ENCODE results near the gene TTBK1. TPM values are rescaled to one million over a fixed set of nuclear protein-coding genes. Genes with fewer than 3 reads are reported as not detected.

Gene TTBK1
- total and polyA plus RNA-seq, 7 donors: under 0.01 to 0.55 (median 0.25) TPM; not detected in 1

DNA sequence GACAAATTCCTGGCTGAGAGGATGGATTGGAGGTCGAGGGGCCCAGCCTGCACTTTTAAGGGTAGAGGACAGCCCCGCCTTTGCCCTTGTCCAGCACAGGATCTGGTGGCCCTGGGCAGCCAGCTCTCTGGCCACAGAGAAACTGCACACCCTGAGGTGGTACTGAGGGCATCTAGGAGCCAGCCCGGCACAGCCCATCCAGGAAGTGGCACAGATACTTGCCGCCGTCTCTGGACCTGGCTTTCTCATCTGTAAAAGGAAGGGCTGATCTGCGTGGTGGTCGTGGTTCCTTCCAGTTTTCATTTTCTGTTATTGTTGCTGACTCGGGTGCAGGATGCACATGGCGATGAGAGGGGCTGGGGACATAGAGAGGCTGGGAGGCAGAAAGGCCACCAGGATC, 38.8 kb downstream of the TTBK1 start:
- Histone ChIP-seq H3K27me3 (peaks cover 7 to 36% (median 19%) of the 10 kb centered on the region in 3 donors), H3K9me3 (no peaks in the 10 kb centered on the region), H3K4me1 (peaks cover 0 to 29% (median 13%) of the 10 kb centered on the region in 4 donors), H3K4me3 (no peak overlapping the region), H3K27ac (no peak overlapping the region), H3K36me3 (no peaks in the 10 kb centered on the region)
- 64 to 75% methylated on average over 9 of the region's 9 CpGs for WGBS, 2 donors
- intact Hi-C loops (cut with DNase I): no loop called here
- TF ChIP-seq EP300 (IDR thresholded peaks at IDR 0.05) (no peak), POLR2AphosphoS5 (IDR thresholded peaks at IDR 0.05) (no peak), POLR2A (IDR thresholded peaks at IDR 0.05) (no peak)
- TF ChIP-seq, protein P1, sequence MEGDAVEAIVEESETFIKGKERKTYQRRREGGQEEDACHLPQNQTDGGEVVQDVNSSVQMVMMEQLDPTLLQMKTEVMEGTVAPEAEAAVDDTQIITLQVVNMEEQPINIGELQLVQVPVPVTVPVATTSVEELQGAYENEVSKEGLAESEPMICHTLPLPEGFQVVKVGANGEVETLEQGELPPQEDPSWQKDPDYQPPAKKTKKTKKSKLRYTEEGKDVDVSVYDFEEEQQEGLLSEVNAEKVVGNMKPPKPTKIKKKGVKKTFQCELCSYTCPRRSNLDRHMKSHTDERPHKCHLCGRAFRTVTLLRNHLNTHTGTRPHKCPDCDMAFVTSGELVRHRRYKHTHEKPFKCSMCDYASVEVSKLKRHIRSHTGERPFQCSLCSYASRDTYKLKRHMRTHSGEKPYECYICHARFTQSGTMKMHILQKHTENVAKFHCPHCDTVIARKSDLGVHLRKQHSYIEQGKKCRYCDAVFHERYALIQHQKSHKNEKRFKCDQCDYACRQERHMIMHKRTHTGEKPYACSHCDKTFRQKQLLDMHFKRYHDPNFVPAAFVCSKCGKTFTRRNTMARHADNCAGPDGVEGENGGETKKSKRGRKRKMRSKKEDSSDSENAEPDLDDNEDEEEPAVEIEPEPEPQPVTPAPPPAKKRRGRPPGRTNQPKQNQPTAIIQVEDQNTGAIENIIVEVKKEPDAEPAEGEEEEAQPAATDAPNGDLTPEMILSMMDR (IDR thresholded peaks at IDR 0.05): no peak
- no peak for DNase-seq

DNA sequence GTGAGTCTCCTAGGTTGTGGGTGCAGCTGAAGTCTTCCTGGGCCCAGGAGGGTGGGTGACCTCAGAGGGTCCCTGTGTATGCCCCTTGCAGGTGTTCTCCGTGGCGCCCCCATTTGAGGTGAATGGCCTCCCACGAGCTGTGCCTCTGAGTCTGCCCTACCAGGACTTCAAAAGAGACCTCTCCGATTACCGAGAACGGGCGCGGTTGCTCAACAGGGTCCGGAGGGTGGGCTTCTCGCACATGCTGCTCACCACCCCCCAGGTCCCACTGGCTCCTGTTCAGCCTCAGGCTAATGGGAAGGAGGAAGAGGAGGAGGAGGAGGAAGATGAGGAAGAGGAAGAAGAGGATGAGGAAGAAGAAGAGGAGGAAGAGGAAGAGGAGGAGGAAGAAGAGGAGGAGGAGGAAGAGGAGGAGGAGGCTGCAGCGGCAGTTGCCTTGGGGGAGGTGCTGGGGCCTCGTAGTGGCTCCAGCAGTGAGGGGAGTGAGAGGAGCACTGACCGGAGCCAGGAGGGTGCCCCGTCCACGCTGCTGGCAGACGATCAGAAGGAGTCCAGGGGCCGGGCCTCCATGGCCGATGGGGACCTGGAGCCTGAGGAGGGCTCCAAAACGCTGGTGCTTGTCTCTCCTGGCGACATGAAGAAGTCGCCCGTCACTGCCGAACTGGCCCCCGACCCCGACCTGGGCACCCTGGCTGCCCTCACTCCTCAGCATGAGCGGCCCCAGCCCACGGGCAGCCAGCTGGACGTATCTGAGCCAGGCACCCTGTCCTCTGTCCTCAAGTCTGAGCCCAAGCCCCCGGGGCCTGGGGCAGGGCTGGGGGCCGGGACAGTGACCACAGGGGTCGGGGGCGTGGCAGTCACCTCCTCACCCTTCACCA, 39.6 kb downstream of the TTBK1 start:
- WGBS, 2 donors: 88% methylated on average over 32 of the region's 32 CpGs
- no peak overlapping the region for H3K4me3 ChIP-seq
- no peaks in the 10 kb centered on the region for H3K36me3 ChIP-seq
- peaks cover 7 to 36% (median 19%) of the 10 kb centered on the region in 3 donors for H3K27me3 ChIP-seq
- TF ChIP-seq EP300 (IDR thresholded peaks at IDR 0.05) (no peak), POLR2AphosphoS5 (IDR thresholded peaks at IDR 0.05) (no peak), POLR2A (IDR thresholded peaks at IDR 0.05) (no peak)
- peaks cover 0 to 23% (median 9%) of the 10 kb centered on the region in 4 donors for H3K4me1 ChIP-seq
- DNase-seq: no peak
- intact Hi-C loops (cut with DNase I): no loop called here
- H3K27ac ChIP-seq: no peak overlapping the region
- H3K9me3 ChIP-seq: no peaks in the 10 kb centered on the region

DNA sequence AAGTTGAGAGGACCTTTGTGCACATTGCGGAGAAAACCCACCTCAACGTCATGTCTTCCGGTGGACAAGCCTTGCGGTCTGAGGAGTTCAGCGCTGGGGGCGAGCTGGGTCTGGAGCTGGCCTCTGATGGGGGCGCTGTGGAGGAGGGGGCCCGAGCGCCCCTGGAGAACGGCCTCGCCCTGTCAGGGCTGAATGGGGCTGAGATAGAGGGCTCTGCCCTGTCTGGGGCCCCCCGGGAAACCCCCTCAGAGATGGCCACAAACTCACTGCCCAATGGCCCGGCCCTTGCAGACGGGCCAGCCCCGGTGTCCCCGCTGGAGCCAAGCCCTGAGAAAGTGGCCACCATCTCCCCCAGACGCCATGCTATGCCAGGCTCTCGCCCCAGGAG, 40.2 kb downstream of the TTBK1 start:
- Histone ChIP-seq H3K36me3 (no peaks in the 10 kb centered on the region), H3K27ac (no peak overlapping the region), H3K9me3 (no peaks in the 10 kb centered on the region), H3K4me1 (peaks cover 0 to 16% (median 3%) of the 10 kb centered on the region in 4 donors), H3K4me3 (no peak overlapping the region), H3K27me3 (peaks cover 7 to 36% (median 19%) of the 10 kb centered on the region in 3 donors)
- no peak for TF ChIP-seq EP300 (IDR thresholded peaks at IDR 0.05)
- TF ChIP-seq, protein P1 (IDR thresholded peaks at IDR 0.05): no peak
- TF ChIP-seq POLR2A (IDR thresholded peaks at IDR 0.05): no peak
- TF ChIP-seq POLR2AphosphoS5 (IDR thresholded peaks at IDR 0.05): no peak
- intact Hi-C loops (cut with DNase I): no loop called here
- 91 to 95% methylated on average over 18 of the region's 18 CpGs for WGBS, 2 donors
- DNase-seq: no peak

DNA sequence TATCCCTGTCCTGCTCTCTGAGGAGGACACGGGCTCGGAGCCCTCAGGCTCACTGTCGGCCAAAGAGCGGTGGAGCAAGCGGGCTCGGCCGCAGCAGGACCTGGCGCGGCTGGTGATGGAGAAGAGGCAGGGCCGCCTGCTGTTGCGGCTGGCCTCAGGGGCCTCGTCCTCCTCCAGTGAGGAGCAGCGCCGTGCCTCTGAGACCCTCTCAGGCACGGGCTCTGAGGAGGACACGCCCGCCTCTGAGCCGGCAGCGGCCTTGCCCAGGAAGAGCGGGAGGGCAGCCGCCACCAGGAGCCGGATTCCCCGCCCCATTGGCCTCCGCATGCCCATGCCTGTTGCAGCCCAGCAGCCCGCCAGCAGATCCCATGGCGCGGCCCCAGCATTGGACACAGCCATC, 40.6 kb downstream of the TTBK1 start:
- Histone ChIP-seq H3K36me3 (no peaks in the 10 kb centered on the region), H3K27me3 (peaks cover 7 to 36% (median 19%) of the 10 kb centered on the region in 3 donors), H3K4me1 (peaks cover 0 to 12% (median 0%) of the 10 kb centered on the region in 4 donors), H3K27ac (no peak overlapping the region), H3K4me3 (no peak overlapping the region), H3K9me3 (no peaks in the 10 kb centered on the region)
- WGBS, 2 donors: 75 to 90% methylated on average over 27 of the region's 27 CpGs
- no peak for TF ChIP-seq POLR2AphosphoS5 (IDR thresholded peaks at IDR 0.05)
- TF ChIP-seq, protein P1 (IDR thresholded peaks at IDR 0.05): no peak
- no peak for TF ChIP-seq EP300 (IDR thresholded peaks at IDR 0.05)
- TF ChIP-seq POLR2A (IDR thresholded peaks at IDR 0.05): no peak
- no peak for DNase-seq
- intact Hi-C loops (cut with DNase I): no loop called here

DNA sequence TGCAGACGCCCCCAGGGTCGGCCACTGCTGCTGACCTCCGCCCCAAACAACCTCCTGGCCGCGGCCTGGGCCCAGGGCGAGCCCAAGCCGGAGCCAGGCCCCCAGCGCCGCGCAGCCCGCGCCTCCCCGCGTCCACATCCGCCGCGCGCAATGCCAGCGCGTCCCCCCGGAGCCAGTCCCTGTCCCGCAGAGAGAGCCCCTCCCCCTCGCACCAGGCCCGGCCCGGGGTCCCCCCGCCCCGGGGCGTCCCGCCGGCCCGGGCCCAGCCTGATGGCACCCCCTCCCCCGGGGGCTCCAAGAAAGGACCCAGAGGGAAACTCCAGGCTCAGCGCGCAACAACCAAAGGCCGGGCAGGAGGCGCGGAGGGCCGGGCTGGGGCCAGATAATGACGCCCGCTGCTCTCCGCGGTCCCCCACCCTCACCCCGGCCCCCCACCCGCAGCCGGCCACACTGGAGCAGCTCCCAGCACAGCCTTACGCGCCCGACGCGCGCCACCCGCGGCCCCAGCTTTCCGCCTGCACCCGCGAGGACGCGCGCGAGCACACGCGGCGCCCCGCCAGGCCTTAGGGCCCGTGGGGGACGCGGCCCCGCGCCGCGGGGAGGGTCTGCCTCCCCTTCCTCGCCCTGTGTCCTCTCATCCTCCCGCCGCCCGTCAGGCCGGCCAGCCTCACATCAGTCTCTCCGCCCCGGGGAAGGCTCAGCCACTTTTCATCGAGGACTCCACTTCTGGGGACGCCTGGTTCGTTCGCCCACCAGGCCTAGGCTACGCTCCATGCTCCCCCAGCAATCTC, 41.9 kb downstream of the TTBK1 start:
- intact Hi-C loops (cut with DNase I): no loop called here
- Histone ChIP-seq H3K4me3 (peak overlapping the region in 3 of 4 donors; percentile 14 to 41 (median 19)), H3K27ac (no peak overlapping the region), H3K27me3 (peaks cover 7 to 36% (median 19%) of the 10 kb centered on the region in 3 donors), H3K9me3 (no peaks in the 10 kb centered on the region), H3K4me1 (peaks cover 0 to 10% (median 0%) of the 10 kb centered on the region in 4 donors), H3K36me3 (no peaks in the 10 kb centered on the region)
- TF ChIP-seq POLR2AphosphoS5 (IDR thresholded peaks at IDR 0.05): no peak
- TF ChIP-seq EP300 (IDR thresholded peaks at IDR 0.05): no peak
- TF ChIP-seq, protein P1 (IDR thresholded peaks at IDR 0.05): no peak
- TF ChIP-seq POLR2A (IDR thresholded peaks at IDR 0.05): no peak
- WGBS, 2 donors: 29 to 80% methylated on average over 83 of the region's 83 CpGs
- no peak for DNase-seq
